SK-N-SH (cell line): Measurements from ENCODE around the gene MRPS2. TPM values are rescaled to one million over a fixed set of nuclear protein-coding genes. Genes with fewer than 3 reads are reported as not detected.

Experiments
- CTCF ChIA-PET: fragments of 300-600, 350-600 bp; formaldehyde crosslinking; extraction: SDS; loops from one replicate; lab custom pipeline; 2021; lab: Yijun Ruan, JAX
- POLR2A ChIA-PET: fragments of 350-600 bp; sonication (Branson Sonifier 250); formaldehyde crosslinking; extraction: SDS; loops from one replicate; lab custom pipeline; 2020; ENCODE audit warnings: antibody characterized with exemption, inconsistent platforms; lab: Yijun Ruan, JAX
- DNase-seq: peaks from one replicate; pipeline ENCODE4 v3.0.0; 2012
- H2AFZ ChIP-seq: fragments of 200-600 bp; sonication (generic); 2 replicates; pipeline ENCODE4 v1.8.1; 2016; ENCODE audit warnings: antibody characterized with exemption, mild to moderate bottlenecking, low read depth
- H3F3A ChIP-seq: fragments of 200-600 bp; sonication (generic); replicated peaks from 2 replicates; pipeline ENCODE3; 2016; ENCODE audit warnings: antibody characterized with exemption, mild to moderate bottlenecking; ENCODE audit not compliant: insufficient read depth
- H3K27ac ChIP-seq, 2 experiments: fragments of 200-500 bp in 1 of 2; fragments of 200-600 bp in 1 of 2; sonication (Bioruptor generic) in 1 of 2; sonication (generic), shearing (Covaris generic) in 1 of 2; 2 replicates each; pipeline versions ENCODE4 v1.5.1 to v1.6.1; 2014 to 2016; ENCODE audit warnings: low read depth in 2 of 2, inconsistent platforms in 1 of 2, low read length in 1 of 2, mild to moderate bottlenecking in 1 of 2, mixed read lengths in 1 of 2
- H3K27me3 ChIP-seq: fragments of 200-600 bp; sonication (generic), shearing (Covaris generic); 2 replicates; pipeline ENCODE4 v1.6.1; 2016; ENCODE audit warnings: mixed run types; ENCODE audit not compliant: insufficient read depth
- H3K36me3 ChIP-seq, 2 experiments: fragments of 200-500 bp in 1 of 2; fragments of 200-600 bp in 1 of 2; sonication (Bioruptor generic) in 1 of 2; sonication (generic) in 1 of 2; replicated peaks in 1 of 2; 2 replicates each; pipeline versions ENCODE3 to v1.5.1; 2014 to 2016; ENCODE audit warnings: low read length in 1 of 2, mild to moderate bottlenecking in 1 of 2; ENCODE audit not compliant: insufficient read depth in 2 of 2, control insufficient read depth in 1 of 2
- H3K4me1 ChIP-seq, 2 experiments: fragments of 200-500 bp in 1 of 2; fragments of 200-600 bp in 1 of 2; sonication (Bioruptor generic) in 1 of 2; sonication (generic), shearing (Covaris generic) in 1 of 2; 2 replicates each; pipeline versions ENCODE4 v1.5.1 to v1.6.1; 2014 to 2016; ENCODE audit warnings: low read depth in 1 of 2, low read length in 1 of 2, mixed run types in 1 of 2; ENCODE audit not compliant: insufficient read depth in 2 of 2, control insufficient read depth in 1 of 2
- H3K4me2 ChIP-seq: fragments of 200-600 bp; sonication (generic), shearing (Covaris generic); 2 replicates; pipeline ENCODE4 v1.6.1; 2017; ENCODE audit warnings: mixed run types
- H3K4me3 ChIP-seq, 2 experiments: fragments of 200-500 bp in 1 of 2; fragments of 200-600 bp in 1 of 2; sonication (Bioruptor generic) in 1 of 2; sonication (generic), shearing (Covaris generic) in 1 of 2; 2 replicates each; pipeline versions ENCODE4 v1.5.1 to v1.8.1; 2014 to 2016; ENCODE audit warnings: low read depth in 2 of 2, inconsistent platforms in 1 of 2, low read length in 1 of 2, mild to moderate bottlenecking in 1 of 2, mixed read lengths in 1 of 2, moderate library complexity in 1 of 2
- H3K79me2 ChIP-seq: fragments of 200-600 bp; sonication (generic); 2 replicates; pipeline ENCODE4 v1.8.1; 2017; ENCODE audit warnings: mild to moderate bottlenecking; ENCODE audit not compliant: insufficient read depth
- H3K9ac ChIP-seq: fragments of 200-600 bp; sonication (generic); 2 replicates; pipeline ENCODE4 v1.6.1; 2017; ENCODE audit warnings: mixed run types
- H3K9me2 ChIP-seq: fragments of 200-600 bp; sonication (generic); 2 replicates; pipeline ENCODE4 v1.6.1; 2017; ENCODE audit warnings: mixed run types
- H3K9me3 ChIP-seq: fragments of 200-600 bp; sonication (generic); 2 replicates; pipeline ENCODE4 v1.6.1; 2017; ENCODE audit warnings: mixed run types, mild to moderate bottlenecking, moderate library complexity
- H4K20me1 ChIP-seq: fragments of 200-600 bp; sonication (generic); 2 replicates; pipeline ENCODE4 v1.6.1; 2017; ENCODE audit warnings: mild to moderate bottlenecking, mixed run types; ENCODE audit not compliant: insufficient read depth
- CHD2 ChIP-seq: fragments of 150-350 bp; IDR thresholded peaks from 2 replicates; pipeline ENCODE4 v1.6.1; 2018; ENCODE audit warnings: low read length; ENCODE audit not compliant: partially characterized antibody
- EP300 ChIP-seq, 2 experiments: IDR thresholded peaks; 2 replicates each; pipeline versions ENCODE4 v1.4.0 to v1.6.1; 2012; ENCODE audit warnings: borderline replicate concordance in 1 of 2, low read depth in 1 of 2, low read length in 1 of 2
- FOXJ3 ChIP-seq: sonication (generic); formaldehyde crosslinking; IDR thresholded peaks from 2 replicates; pipeline ENCODE4 v1.5.1; 2020; ENCODE audit warnings: mild to moderate bottlenecking, missing genetic modification reagents
- MEF2A ChIP-seq: IDR thresholded peaks from 2 replicates; pipeline ENCODE4 v1.4.0; 2012; ENCODE audit warnings: low read depth, borderline replicate concordance
- RAD21 ChIP-seq: IDR thresholded peaks from 2 replicates; pipeline ENCODE4 v1.6.1; 2012; ENCODE audit warnings: mild to moderate bottlenecking, low read length
- SMC3 ChIP-seq: IDR thresholded peaks from 2 replicates; pipeline ENCODE4 v1.6.1; 2012; ENCODE audit warnings: low read depth, low read length, improper control_type of control experiment
- WGBS: methylation state at CpG from one replicate; pipeline ENCODE4 v1.1.6; 2017; ENCODE audit warnings: low lambda C conversion rate; 5-methylcytosine and 5-hydroxymethylcytosine counted together
- polyA plus RNA-seq, 3 experiments: library from polyadenylated mRNA; depleted of rRNA; stranded (reverse); fragments of >200 nt; gene quantifications; 2 replicates each; pipeline ENCODE4 v1.2.3, GENCODE V29; 2012
- TF ChIP-seq, protein P1 (sequence below): IDR thresholded peaks from 2 replicates; pipeline ENCODE4; 2012
- TF ChIP-seq, protein P2 (sequence below): IDR thresholded peaks from 2 replicates; pipeline ENCODE4 v1.4.0; 2012; ENCODE audit warnings: low read depth
- TF ChIP-seq, protein P3 (sequence below): fragments of 150-350 bp; IDR thresholded peaks from 2 replicates; pipeline ENCODE4 v1.6.1; 2016; ENCODE audit warnings: mild to moderate bottlenecking, low read depth, low read length

MRPS2 gene
- polyA plus RNA-seq, 1 of the 3 experiments (the other 2 are of a cell fraction), result 113 TPM

DNA sequence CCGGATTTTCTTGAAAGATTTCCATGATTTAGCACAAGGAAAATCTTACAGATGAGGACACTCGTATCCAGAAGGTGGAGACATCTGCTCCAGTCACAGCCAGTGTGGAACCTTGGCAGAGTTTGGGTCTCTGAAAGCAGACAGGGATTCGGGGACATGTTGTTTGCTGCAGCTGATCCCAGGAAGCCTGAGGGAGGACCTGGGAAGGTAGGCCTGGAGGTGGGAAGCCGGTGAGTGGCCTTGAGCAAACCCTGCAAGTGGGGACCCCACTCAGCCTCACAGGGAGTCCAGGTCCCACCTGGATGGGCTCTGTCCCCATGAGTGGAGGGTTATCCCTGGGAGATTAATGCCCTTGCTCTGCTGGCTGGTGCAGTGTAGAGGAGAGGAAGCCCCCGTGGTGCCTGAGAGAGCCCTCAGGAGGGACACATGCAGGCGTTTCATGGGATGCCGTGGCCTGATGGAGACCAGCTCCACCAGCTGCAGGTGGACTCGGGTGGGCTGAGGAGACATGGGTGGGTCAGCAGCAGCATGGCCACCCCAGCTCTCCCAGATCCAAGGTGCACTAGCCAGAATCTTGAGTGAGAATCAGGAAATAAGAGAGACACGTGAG lies 7.8 kb downstream of the MRPS2 start:
- POLR2A ChIA-PET, result no interaction called here
- no peak overlapping the region for H2AFZ ChIP-seq
- 69% methylated on average over 9 of the region's 9 CpGs for WGBS
- no peaks in the 10 kb centered on the region for H3K79me2 ChIP-seq
- H3K4me3 ChIP-seq, result no peak overlapping the region
- H3K9me3 ChIP-seq, result no peaks in the 10 kb centered on the region
- H3K4me2 ChIP-seq, result no peak overlapping the region
- no peaks in the 10 kb centered on the region for H3F3A ChIP-seq
- no peaks in the 10 kb centered on the region for H3K27me3 ChIP-seq
- H3K9me2 ChIP-seq, result no peaks in the 10 kb centered on the region
- TF ChIP-seq EP300 (IDR thresholded peaks at IDR 0.05; ENCODE audit: borderline replicate concordance in 1 of 2, low read depth in 1 of 2, low read length in 1 of 2), result no peak
- TF ChIP-seq SMC3, result no peak
- TF ChIP-seq, protein P1, sequence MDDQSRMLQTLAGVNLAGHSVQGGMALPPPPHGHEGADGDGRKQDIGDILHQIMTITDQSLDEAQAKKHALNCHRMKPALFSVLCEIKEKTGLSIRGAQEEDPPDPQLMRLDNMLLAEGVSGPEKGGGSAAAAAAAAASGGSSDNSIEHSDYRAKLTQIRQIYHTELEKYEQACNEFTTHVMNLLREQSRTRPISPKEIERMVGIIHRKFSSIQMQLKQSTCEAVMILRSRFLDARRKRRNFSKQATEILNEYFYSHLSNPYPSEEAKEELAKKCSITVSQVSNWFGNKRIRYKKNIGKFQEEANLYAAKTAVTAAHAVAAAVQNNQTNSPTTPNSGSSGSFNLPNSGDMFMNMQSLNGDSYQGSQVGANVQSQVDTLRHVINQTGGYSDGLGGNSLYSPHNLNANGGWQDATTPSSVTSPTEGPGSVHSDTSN, result no peak
- no peak for TF ChIP-seq MEF2A
- TF ChIP-seq, all 33 proteins: peak for 0
- CTCF ChIA-PET, result interaction anchor here (1.0 kb wide), 1 partner anchor 27 kb away, joined by 3 read pairs; no protein-coding TSS in a partner anchor
- Histone ChIP-seq H3K36me3 (peaks cover 3 to 19% of the 10 kb centered on the region in 2 experiments), H3K27ac (no peak overlapping the region), H4K20me1 (peaks cover 15% of the 10 kb centered on the region), H3K4me1 (no peaks in the 10 kb centered on the region; a peak in 2 of 4 replicates), H3K9ac (no peak overlapping the region)
- peak; percentile 8 for DNase-seq

DNA sequence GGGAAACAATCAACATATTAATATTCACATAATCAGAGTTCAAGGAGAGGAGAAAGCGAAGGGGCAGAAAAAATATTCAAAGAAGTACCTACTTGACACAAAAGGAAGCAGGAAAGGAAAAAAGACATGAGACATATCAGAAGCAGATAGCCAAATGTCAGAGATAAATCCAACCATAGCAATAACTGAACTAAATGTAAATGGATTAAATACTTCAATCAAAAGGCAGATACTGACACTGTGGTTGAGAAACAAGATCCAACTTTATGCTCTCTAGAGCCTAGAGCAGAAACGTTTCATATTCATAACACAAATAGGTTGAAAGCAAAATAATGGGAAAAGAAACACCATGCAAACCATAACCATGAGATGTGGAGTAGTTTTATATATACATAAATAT lies 9.0 kb downstream of the MRPS2 start:
- Histone ChIP-seq H4K20me1 (peaks cover 11% of the 10 kb centered on the region), H3K4me3 (no peak overlapping the region), H3K79me2 (no peaks in the 10 kb centered on the region), H3K36me3 (peaks cover 3 to 8% of the 10 kb centered on the region in 2 experiments), H2AFZ (no peak overlapping the region), H3K27ac (no peak overlapping the region), H3K4me1 (no peaks in the 10 kb centered on the region; a peak in 1 of 4 replicates), H3K9me3 (no peaks in the 10 kb centered on the region), H3K27me3 (no peaks in the 10 kb centered on the region), H3F3A (no peaks in the 10 kb centered on the region)
- DNase-seq, result no peak
- ChIA-PET POLR2A (no interaction called here), CTCF (interaction anchor here (1.0 kb wide), 1 partner anchor 18 kb away, joined by 3 read pairs; no protein-coding TSS in a partner anchor)
- WGBS, result 75% methylated on average over 2 of the region's 2 CpGs
- TF ChIP-seq RAD21 (no peak), FOXJ3 (CRISPR knock-in tag) (no peak), CHD2 (no peak)
- TF ChIP-seq, protein P2, sequence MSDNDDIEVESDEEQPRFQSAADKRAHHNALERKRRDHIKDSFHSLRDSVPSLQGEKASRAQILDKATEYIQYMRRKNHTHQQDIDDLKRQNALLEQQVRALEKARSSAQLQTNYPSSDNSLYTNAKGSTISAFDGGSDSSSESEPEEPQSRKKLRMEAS, result no peak
- TF ChIP-seq, protein P3, sequence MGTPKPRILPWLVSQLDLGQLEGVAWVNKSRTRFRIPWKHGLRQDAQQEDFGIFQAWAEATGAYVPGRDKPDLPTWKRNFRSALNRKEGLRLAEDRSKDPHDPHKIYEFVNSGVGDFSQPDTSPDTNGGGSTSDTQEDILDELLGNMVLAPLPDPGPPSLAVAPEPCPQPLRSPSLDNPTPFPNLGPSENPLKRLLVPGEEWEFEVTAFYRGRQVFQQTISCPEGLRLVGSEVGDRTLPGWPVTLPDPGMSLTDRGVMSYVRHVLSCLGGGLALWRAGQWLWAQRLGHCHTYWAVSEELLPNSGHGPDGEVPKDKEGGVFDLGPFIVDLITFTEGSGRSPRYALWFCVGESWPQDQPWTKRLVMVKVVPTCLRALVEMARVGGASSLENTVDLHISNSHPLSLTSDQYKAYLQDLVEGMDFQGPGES, result no peak
- TF ChIP-seq, all 33 proteins: peak for 0
- Histone ChIP-seq H3K9ac (no peak overlapping the region), H3K9me2 (no peaks in the 10 kb centered on the region), H3K4me2 (no peak overlapping the region)
